IMR-90 (cell line): ENCODE results near the gene RAB11B. TPM values are rescaled to one million over a fixed set of nuclear protein-coding genes. Genes with fewer than 3 reads are reported as not detected.

Source experiments
- ATAC-seq: fragments of 200-7000 bp; cut with Tn5 transposase; 2 replicates; pipeline ENCODE4 v1.9.1; 2020; ENCODE audit warnings: low read depth, mild to moderate bottlenecking, moderate library complexity
- BruUV-seq: library from RNA; stranded (reverse); fragments of 400-500 nt; replicated peaks from 2 replicates; lab custom pipeline; 2021; lab: Mats Ljungman, UMichigan
- CTCF ChIA-PET: fragments of 300-600 bp; formaldehyde crosslinking; extraction: SDS; loops from one replicate; lab custom pipeline; 2021; ENCODE audit warnings: antibody characterized with exemption; lab: Yijun Ruan, JAX
- POLR2A ChIA-PET: fragments of 300-600 bp; sonication (Branson Sonifier 250); formaldehyde crosslinking; loops from one replicate; lab custom pipeline; 2022; ENCODE audit warnings: antibody characterized with exemption; ENCODE audit not compliant: unreplicated experiment; lab: Charles Lee
- DNase-seq: peaks from one replicate; pipeline ENCODE4 v3.0.0; 2013
- H2AFZ ChIP-seq: replicated peaks from 2 replicates; pipeline ENCODE3; 2013; ENCODE audit warnings: low read length, mild to moderate bottlenecking; ENCODE audit not compliant: poor library complexity
- H2AK5ac ChIP-seq: 2 replicates; pipeline ENCODE4 v1.6.1; 2013; ENCODE audit warnings: low read depth, low read length, inconsistent platforms
- H2AK9ac ChIP-seq: replicated peaks from 2 replicates; pipeline ENCODE3; 2013; ENCODE audit warnings: mild to moderate bottlenecking, low read depth, low read length, moderate library complexity; ENCODE audit not compliant: poor library complexity
- H2BK120ac ChIP-seq: 2 replicates; pipeline ENCODE4 v1.6.1; 2013; ENCODE audit warnings: low read depth, low read length, inconsistent platforms
- H2BK15ac ChIP-seq: 3 replicates; pipeline ENCODE4 v1.6.1; 2013; ENCODE audit warnings: low read depth, low read length, inconsistent platforms
- H2BK20ac ChIP-seq: 2 replicates; pipeline ENCODE4 v1.6.1; 2013; ENCODE audit warnings: low read depth, mild to moderate bottlenecking, inconsistent platforms, low read length, moderate library complexity
- H2BK5ac ChIP-seq: 2 replicates; pipeline ENCODE4 v1.6.1; 2013; ENCODE audit warnings: mild to moderate bottlenecking, low read depth, low read length, inconsistent platforms; ENCODE audit not compliant: poor library complexity, severe bottlenecking
- H3K14ac ChIP-seq: replicated peaks from 2 replicates; pipeline ENCODE4 v1.6.1; 2013; ENCODE audit warnings: low read depth, low read length, inconsistent platforms
- H3K18ac ChIP-seq: 2 replicates; pipeline ENCODE4 v1.6.1; 2013; ENCODE audit warnings: low read depth, low read length, control low read depth
- H3K23ac ChIP-seq: 2 replicates; pipeline ENCODE4 v1.6.1; 2013; ENCODE audit warnings: low read depth, low read length, inconsistent platforms
- H3K27ac ChIP-seq: 2 replicates; pipeline ENCODE4 v1.5.1; 2013; ENCODE audit warnings: mild to moderate bottlenecking, control low read depth, low read length; ENCODE audit not compliant: insufficient read depth
- H3K27me3 ChIP-seq: 2 replicates; pipeline ENCODE4 v1.6.1; 2013; ENCODE audit warnings: low read length; ENCODE audit not compliant: control insufficient read depth, insufficient read depth
- H3K36me3 ChIP-seq: 2 replicates; pipeline ENCODE4 v1.6.1; 2013; ENCODE audit warnings: low read length, mixed read lengths; ENCODE audit not compliant: control insufficient read depth, insufficient read depth
- H3K4ac ChIP-seq: 2 replicates; pipeline ENCODE4 v1.6.1; 2013; ENCODE audit warnings: low read depth, low read length, inconsistent platforms
- H3K4me1 ChIP-seq: 2 replicates; pipeline ENCODE4 v1.6.1; 2013; ENCODE audit warnings: low read length, mixed read lengths; ENCODE audit not compliant: control insufficient read depth, insufficient read depth
- H3K4me2 ChIP-seq: 2 replicates; pipeline ENCODE4 v1.6.1; 2013; ENCODE audit warnings: low read depth, mild to moderate bottlenecking, control low read depth, low read length, moderate library complexity
- H3K4me3 ChIP-seq: 2 replicates; pipeline ENCODE4 v1.5.1; 2013; ENCODE audit warnings: low read depth, mild to moderate bottlenecking, control low read depth, low read length, moderate library complexity; ENCODE audit not compliant: insufficient read depth
- H3K56ac ChIP-seq: 2 replicates; pipeline ENCODE4 v1.6.1; 2013; ENCODE audit warnings: low read length, inconsistent platforms; ENCODE audit not compliant: insufficient read depth; ENCODE audit errors: extremely low read depth
- H3K79me1 ChIP-seq, 2 experiments: 2 replicates each; pipeline ENCODE4 v1.6.1; 2013; ENCODE audit warnings: low read length in 2 of 2, inconsistent platforms in 1 of 2, low read depth in 1 of 2
- H3K9ac ChIP-seq: 2 replicates; pipeline ENCODE4 v1.6.1; 2013; ENCODE audit warnings: low read depth, low read length, control low read depth
- H3K9me1 ChIP-seq: 2 replicates; pipeline ENCODE4 v1.6.1; 2013; ENCODE audit warnings: low read length, inconsistent platforms; ENCODE audit not compliant: insufficient read depth
- H3K9me3 ChIP-seq: 2 replicates; pipeline ENCODE4 v1.6.1; 2013; ENCODE audit warnings: low read length; ENCODE audit not compliant: control insufficient read depth, insufficient read depth
- H4K20me1 ChIP-seq: 2 replicates; pipeline ENCODE4 v1.6.1; 2013; ENCODE audit warnings: low read length, inconsistent platforms; ENCODE audit not compliant: insufficient read depth
- H4K5ac ChIP-seq: 2 replicates; pipeline ENCODE4 v1.6.1; 2013; ENCODE audit warnings: mild to moderate bottlenecking, low read depth, low read length, control low read depth
- H4K8ac ChIP-seq, 2 experiments: 2 replicates each; pipeline ENCODE4 v1.6.1; 2013; ENCODE audit warnings: low read depth in 2 of 2, low read length in 2 of 2, control low read depth in 1 of 2, inconsistent platforms in 1 of 2
- H4K91ac ChIP-seq: 2 replicates; pipeline ENCODE4 v1.6.1; 2013; ENCODE audit warnings: low read depth, low read length, inconsistent platforms; ENCODE audit not compliant: insufficient read depth
- BHLHE40 ChIP-seq: fragments of 150-350 bp; IDR thresholded peaks from 2 replicates; pipeline ENCODE4 v1.6.1; 2016; ENCODE audit warnings: mild to moderate bottlenecking, low read depth, low read length
- CEBPB ChIP-seq: IDR thresholded peaks from 2 replicates; pipeline ENCODE4 v1.6.1; 2012; ENCODE audit warnings: low read depth, low read length, improper control_type of control experiment
- CTCF ChIP-seq: conservative IDR thresholded peaks from 2 replicates; pipeline ENCODE4 v1.5.1; 2012; ENCODE audit warnings: mild to moderate bottlenecking, low read depth, low read length, improper control_type of control experiment
- ELK1 ChIP-seq: fragments of 150-350 bp; IDR thresholded peaks from 2 replicates; pipeline ENCODE4 v1.6.1; 2016; ENCODE audit warnings: low read depth, mild to moderate bottlenecking, low read length, moderate library complexity, borderline replicate concordance
- FOS ChIP-seq: fragments of 150-350 bp; IDR thresholded peaks from 2 replicates; pipeline ENCODE4 v1.6.1; 2016; ENCODE audit warnings: low read depth, low read length
- MAFK ChIP-seq: IDR thresholded peaks from 2 replicates; pipeline ENCODE4 v1.6.1; 2012; ENCODE audit warnings: low read depth, low read length, improper control_type of control experiment
- MAZ ChIP-seq: IDR thresholded peaks from 2 replicates; pipeline ENCODE4 v1.6.1; 2012; ENCODE audit warnings: low read depth, mild to moderate bottlenecking, low read length, improper control_type of control experiment, moderate library complexity, borderline replicate concordance
- MXI1 ChIP-seq: IDR thresholded peaks from 2 replicates; pipeline ENCODE4 v1.6.1; 2012; ENCODE audit warnings: low read depth, mild to moderate bottlenecking, low read length, moderate library complexity, borderline replicate concordance
- NFE2L2 ChIP-seq: fragments of 150-350 bp; IDR thresholded peaks from 2 replicates; pipeline ENCODE4 v1.6.1; 2016; ENCODE audit warnings: low read depth, mild to moderate bottlenecking, low read length
- POLR2A ChIP-seq: IDR thresholded peaks from 2 replicates; pipeline ENCODE4 v1.6.1; 2012; ENCODE audit warnings: mild to moderate bottlenecking, low read depth, low read length
- RAD21 ChIP-seq: IDR thresholded peaks from 2 replicates; pipeline ENCODE4 v1.6.1; 2012; ENCODE audit warnings: low read length, improper control_type of control experiment
- RCOR1 ChIP-seq: IDR thresholded peaks from 2 replicates; pipeline ENCODE4 v1.6.1; 2012; ENCODE audit warnings: mild to moderate bottlenecking, low read length, improper control_type of control experiment; ENCODE audit not compliant: insufficient replicate concordance
- RFX5 ChIP-seq: IDR thresholded peaks from 2 replicates; pipeline ENCODE4 v1.8.0; 2012; ENCODE audit warnings: low read depth, mild to moderate bottlenecking, low read length, moderate library complexity
- SMC3 ChIP-seq: fragments of 150-350 bp; IDR thresholded peaks from 2 replicates; pipeline ENCODE4 v1.6.1; 2016; ENCODE audit warnings: low read depth, mild to moderate bottlenecking, antibody characterized with exemption, low read length, moderate library complexity
- WGBS, 2 experiments: methylation state at CpG; one replicate each; pipeline versions ENCODE4 v1.1.5 to v1.1.7; 2013; ENCODE audit warnings: missing lambda C conversion rate in 2 of 2; ENCODE audit not compliant: insufficient read length in 1 of 2; ENCODE audit errors: extremely low coverage in 2 of 2; 5-methylcytosine and 5-hydroxymethylcytosine counted together
- dilution Hi-C: fragments of 300-500 bp; cut with HindIII; formaldehyde crosslinking; loops from one replicate; pipeline ENCODE4 v1.14.3; 2018; ENCODE audit warnings: low sequenced_read_pairs; ENCODE audit not compliant: unreplicated experiment
- in situ Hi-C: fragments of 300-500 bp; cut with MboI; formaldehyde crosslinking; loops from 3 replicates; pipeline ENCODE4 v1.14.3; 2019; ENCODE audit warnings: low sequenced_read_pairs, inconsistent platforms, mixed read lengths
- intact Hi-C: fragments of 100-400 bp; cut with micrococcal nuclease; formaldehyde crosslinking; loops from 2 replicates; pipeline ENCODE4 v1.10.0; 2022
- polyA plus RNA-seq, 3 experiments: library from polyadenylated mRNA; depleted of rRNA; stranded (reverse); fragments of >200 nt; gene quantifications; 2 replicates each; pipeline ENCODE4 v1.2.3, GENCODE V29; 2012; ENCODE audit warnings: low replicate concordance in 1 of 3
- total RNA-seq: library from RNA; depleted of rRNA; stranded (reverse); fragments of >200 nt; gene quantifications from 2 replicates; pipeline ENCODE4 v1.2.3, GENCODE V29; 2012
- TF ChIP-seq, protein P1 (sequence below): fragments of 150-350 bp; IDR thresholded peaks from 2 replicates; pipeline ENCODE4 v1.6.1; 2017; ENCODE audit warnings: mild to moderate bottlenecking, antibody characterized with exemption, low read length, low read depth

Gene RAB11B
- total and polyA plus RNA-seq, 2 of the 4 experiments (the other 2 are of a cell fraction), result 8.2 to 117 TPM

GRCh38 chr19:8452446-8453123 is 62.4 kb downstream of the RAB11B start:
- CTCF ChIA-PET, result interaction anchor here (0.6 to 1.1 kb wide), 2 partner anchors 23 to 130 kb away, joined by 3 to 4 read pairs; no protein-coding TSS in a partner anchor
- peaks cover 18% of the 10 kb centered on the region for H3K4me1 ChIP-seq
- no peak overlapping the region for H2AFZ ChIP-seq
- in situ Hi-C loops, result no loop called here
- intact Hi-C loops, result no loop called here
- peaks cover 17% of the 10 kb centered on the region for H3K36me3 ChIP-seq
- no peak overlapping the region for H2BK20ac ChIP-seq
- DNase-seq (no peak), ATAC-seq (no peak)
- no peak overlapping the region for H4K91ac ChIP-seq
- no peak overlapping the region for H3K9ac ChIP-seq
- H3K9me3 ChIP-seq, result no peaks in the 10 kb centered on the region
- H4K20me1 ChIP-seq, result peaks cover 99% of the 10 kb centered on the region
- H3K56ac ChIP-seq, result no peak overlapping the region
- no peaks in the 10 kb centered on the region for H3K27me3 ChIP-seq
- peaks cover 43% of the 10 kb centered on the region for H3K9me1 ChIP-seq
- peak overlapping the region; percentile 65; the same call in 1 of the 2 replicates for H2AK5ac ChIP-seq
- POLR2A ChIA-PET, result no interaction called here
- no peak overlapping the region for H3K18ac ChIP-seq
- peak overlapping the region; percentile 42; the same call in 1 of the 2 replicates for H3K23ac ChIP-seq
- H3K79me1 ChIP-seq, result peaks cover 4 to 81% of the 10 kb centered on the region in 2 experiments
- no TSS peak for BruUV-seq
- no peak overlapping the region for H2BK5ac ChIP-seq
- no CpG with 5 or more reads among the region's 4 CpGs for WGBS, 2 experiments
- H2BK15ac ChIP-seq, result no peak overlapping the region
- dilution Hi-C loops, result no loop called here
- H3K4ac ChIP-seq, result peak overlapping the region; percentile 12
- 0 out of 2 replicates have a peak overlapping the region, but pooled peaks have one; percentile 18 for H3K14ac ChIP-seq
- H3K4me2 ChIP-seq, result no peak overlapping the region
- H2AK9ac ChIP-seq, result no peak overlapping the region
- H4K8ac ChIP-seq, result no peak overlapping the region
- no peak overlapping the region for H4K5ac ChIP-seq
- no peak overlapping the region for H3K4me3 ChIP-seq
- H2BK120ac ChIP-seq, result no peak overlapping the region
- H3K27ac ChIP-seq, result no peak overlapping the region
- TF ChIP-seq MAFK (no peak), RAD21 (no peak), CTCF (no peak), POLR2A (no peak), BHLHE40 (no peak), ELK1 (no peak), MXI1 (no peak), RCOR1 (no peak), FOS (no peak), RFX5 (no peak), MAZ (no peak), SMC3 (no peak), NFE2L2 (no peak), CEBPB (no peak)
- TF ChIP-seq, protein P1, sequence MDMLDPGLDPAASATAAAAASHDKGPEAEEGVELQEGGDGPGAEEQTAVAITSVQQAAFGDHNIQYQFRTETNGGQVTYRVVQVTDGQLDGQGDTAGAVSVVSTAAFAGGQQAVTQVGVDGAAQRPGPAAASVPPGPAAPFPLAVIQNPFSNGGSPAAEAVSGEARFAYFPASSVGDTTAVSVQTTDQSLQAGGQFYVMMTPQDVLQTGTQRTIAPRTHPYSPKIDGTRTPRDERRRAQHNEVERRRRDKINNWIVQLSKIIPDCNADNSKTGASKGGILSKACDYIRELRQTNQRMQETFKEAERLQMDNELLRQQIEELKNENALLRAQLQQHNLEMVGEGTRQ, result no peak
